Measurements from ENCODE around the gene VWA3A. TPM values are rescaled to one million over a fixed set of nuclear protein-coding genes. Genes with fewer than 3 reads are reported as not detected.

VWA3A gene
- total and polyA plus RNA-seq, 2 donors (not counting 3 experiments of a cell fraction or from before 2014, with no cell fraction given), result 0.12 to 0.84 TPM

DNA sequence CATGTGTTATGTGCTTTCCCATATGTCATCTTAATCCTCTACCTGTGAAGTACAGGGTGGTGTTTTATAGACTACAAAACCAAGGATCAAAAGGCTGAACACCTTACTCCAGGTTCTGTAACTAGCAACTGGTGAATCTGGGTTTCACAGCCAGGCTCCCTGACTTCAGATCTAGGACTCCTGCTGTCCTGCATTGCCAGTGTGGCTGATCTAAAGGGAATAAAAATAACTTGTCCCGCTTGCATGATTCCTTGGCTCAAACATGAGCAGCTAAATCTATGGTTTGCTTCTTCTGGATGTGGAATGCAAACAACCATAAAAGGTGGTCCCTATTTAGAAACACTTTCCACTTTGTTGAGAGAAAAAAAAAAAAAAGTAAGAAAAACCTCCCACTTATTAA is 3.7 kb upstream of the VWA3A start:
- Histone ChIP-seq H3K79me2 (ENCODE audit: control insufficient read depth, insufficient read depth, low read length) (no peaks in the 10 kb centered on the region), H3K4me1 (ENCODE audit: control insufficient read depth, extremely low read depth, insufficient read depth, low read length) (no peaks in the 10 kb centered on the region), H3K36me3 (ENCODE audit: control insufficient read depth in 2 of 2, extremely low read depth in 1 of 2, insufficient read depth in 2 of 2, low read length in 2 of 2) (no peaks in the 10 kb centered on the region), H3K9me1 (replicated peaks; ENCODE audit: control insufficient read depth, extremely low read depth, insufficient read depth, low read length) (no peaks in the 10 kb centered on the region), H3K9ac (replicated peaks; ENCODE audit: extremely low read depth, insufficient read depth, low read length) (no peak overlapping the region), H3K9me3 (replicated peaks; ENCODE audit: control insufficient read depth, insufficient read depth, low read length) (no peaks in the 10 kb centered on the region), H3K27me3 (ENCODE audit: control insufficient read depth in 2 of 2, insufficient read depth in 2 of 2, low read length in 2 of 2) (no peaks in the 10 kb centered on the region), H3K27ac (ENCODE audit: insufficient read depth, low read depth, low read length) (no peak overlapping the region), H4K20me1 (replicated peaks; ENCODE audit: control insufficient read depth, extremely low read depth, insufficient read depth, low read length) (no peaks in the 10 kb centered on the region), H3K4me3 (replicated peaks in 1 of 3; ENCODE audit: insufficient read depth in 1 of 3, low read depth in 1 of 3, low read length in 3 of 3) (no peak overlapping the region), H2AFZ (ENCODE audit: low read depth, low read length) (no peak overlapping the region), H3K4me2 (ENCODE audit: insufficient read depth, low read length) (no peak overlapping the region)
- POLR2A ChIA-PET, result interaction anchor here (0.6 kb wide), 1 partner anchor 65 kb away, joined by 4 read pairs; no protein-coding TSS in a partner anchor
- TF ChIP-seq POLR2AphosphoS5 (IDR thresholded peaks at IDR 0.05; ENCODE audit: insufficient read depth, low read depth, low read length) (no peak), JUN (IDR thresholded peaks at IDR 0.05; ENCODE audit: borderline replicate concordance, insufficient read depth, insufficient read length, low read depth) (no peak), GATA2 (IDR thresholded peaks at IDR 0.05; ENCODE audit: insufficient read depth, insufficient read length, low read depth, low read length) (no peak), EZH2 (IDR thresholded peaks at IDR 0.05; ENCODE audit: borderline replicate concordance, low read depth, low read length, severe bottlenecking) (no peak), MYC (IDR thresholded peaks at IDR 0.05; ENCODE audit: low read depth, low read length) (no peak), POLR2A (IDR thresholded peaks at IDR 0.05; ENCODE audit: low read depth, low read length) (no peak), FOS (IDR thresholded peaks at IDR 0.05; ENCODE audit: borderline replicate concordance, insufficient read depth, low read length) (no peak)
- TF ChIP-seq, protein P1, sequence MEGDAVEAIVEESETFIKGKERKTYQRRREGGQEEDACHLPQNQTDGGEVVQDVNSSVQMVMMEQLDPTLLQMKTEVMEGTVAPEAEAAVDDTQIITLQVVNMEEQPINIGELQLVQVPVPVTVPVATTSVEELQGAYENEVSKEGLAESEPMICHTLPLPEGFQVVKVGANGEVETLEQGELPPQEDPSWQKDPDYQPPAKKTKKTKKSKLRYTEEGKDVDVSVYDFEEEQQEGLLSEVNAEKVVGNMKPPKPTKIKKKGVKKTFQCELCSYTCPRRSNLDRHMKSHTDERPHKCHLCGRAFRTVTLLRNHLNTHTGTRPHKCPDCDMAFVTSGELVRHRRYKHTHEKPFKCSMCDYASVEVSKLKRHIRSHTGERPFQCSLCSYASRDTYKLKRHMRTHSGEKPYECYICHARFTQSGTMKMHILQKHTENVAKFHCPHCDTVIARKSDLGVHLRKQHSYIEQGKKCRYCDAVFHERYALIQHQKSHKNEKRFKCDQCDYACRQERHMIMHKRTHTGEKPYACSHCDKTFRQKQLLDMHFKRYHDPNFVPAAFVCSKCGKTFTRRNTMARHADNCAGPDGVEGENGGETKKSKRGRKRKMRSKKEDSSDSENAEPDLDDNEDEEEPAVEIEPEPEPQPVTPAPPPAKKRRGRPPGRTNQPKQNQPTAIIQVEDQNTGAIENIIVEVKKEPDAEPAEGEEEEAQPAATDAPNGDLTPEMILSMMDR (IDR thresholded peaks at IDR 0.05; ENCODE audit: extremely low read depth in 1 of 2, insufficient read depth in 1 of 2, low read depth in 1 of 2, low read length in 2 of 2), result no peak
- TF ChIP-seq, protein P2, sequence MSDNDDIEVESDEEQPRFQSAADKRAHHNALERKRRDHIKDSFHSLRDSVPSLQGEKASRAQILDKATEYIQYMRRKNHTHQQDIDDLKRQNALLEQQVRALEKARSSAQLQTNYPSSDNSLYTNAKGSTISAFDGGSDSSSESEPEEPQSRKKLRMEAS (IDR thresholded peaks at IDR 0.05; ENCODE audit: insufficient read depth, insufficient read length), result no peak
- FAIRE-seq, result no peak
- intact Hi-C loops (cut with micrococcal nuclease) (no loop called here), dilution Hi-C loops (cut with MboI; ENCODE audit: extremely low pct_ligation_motif_present, low sequenced_read_pairs) (no loop called here)
- DNase-seq (ENCODE audit: low read depth, low spot score), result no peak
- BruUV-seq (replicated peaks), result no TSS peak
- CTCF ChIA-PET, result interaction anchor here (1.7 to 3.3 kb wide), 4 partner anchors 11 to 100 kb away, joined by 5 to 30 read pairs (median 7); no protein-coding TSS in a partner anchor

All from endothelial cell of umbilical vein (primary cell).